ENCODE results near the gene TRIM7.

The TRIM7 gene

GRCh38 chr5:181233088-181233800 lies 28.2 kb upstream of the TRIM7 start:
- DNase-seq (ENCODE audit: low read depth in 1 of 2, low spot score in 1 of 2): no peak

- no peak for DNase-seq (ENCODE audit: low read depth in 1 of 2, low spot score in 1 of 2)
Observed at GRCh38 chr5:181232593-181232992, 27.6 kb upstream of the TRIM7 start.

GRCh38 chr5:181231432-181231831 lies 26.4 kb upstream of the TRIM7 start:
- no peak for DNase-seq (ENCODE audit: low read depth in 1 of 2, low spot score in 1 of 2)

- DNase-seq (ENCODE audit: low read depth in 1 of 2, low spot score in 1 of 2): no peak
Observed at GRCh38 chr5:181230551-181230950, 25.6 kb upstream of the TRIM7 start.

GRCh38 chr5:181229996-181230395 lies 25.0 kb upstream of the TRIM7 start:
- no peak for DNase-seq (ENCODE audit: low read depth in 1 of 2, low spot score in 1 of 2)

GRCh38 chr5:181224390-181225229 lies 19.6 kb upstream of the TRIM7 start:
- DNase-seq (ENCODE audit: low read depth in 1 of 2, low spot score in 1 of 2): no peak

GRCh38 chr5:181223729-181224389 lies 18.9 kb upstream of the TRIM7 start:
- DNase-seq (ENCODE audit: low read depth in 1 of 2, low spot score in 1 of 2): no peak

GRCh38 chr5:181223058-181223728 lies 18.2 kb upstream of the TRIM7 start, which contains the start of gene TRIM41:
TSS of gene TRIM41 (plus strand) at chr5:181223281. CDS start at chr5:181224000, 719 bp downstream.
- peak; percentile 93 to 97 for DNase-seq (ENCODE audit: low read depth in 1 of 2, low spot score in 1 of 2)

GRCh38 chr5:181222630-181223057 lies 17.6 kb upstream of the TRIM7 start:
- no peak for DNase-seq (ENCODE audit: low read depth in 1 of 2, low spot score in 1 of 2)

GRCh38 chr5:181221792-181222629 lies 17.0 kb upstream of the TRIM7 start:
- peak; percentile 98 to 100 for DNase-seq (ENCODE audit: low read depth in 1 of 2, low spot score in 1 of 2)

GRCh38 chr5:181221105-181221791 lies 16.3 kb upstream of the TRIM7 start:
- peak; percentile 32 to 54 for DNase-seq (ENCODE audit: low read depth in 1 of 2, low spot score in 1 of 2)

GRCh38 chr5:181220178-181220515 lies 15.2 kb upstream of the TRIM7 start:
- no peak for DNase-seq (ENCODE audit: low read depth in 1 of 2, low spot score in 1 of 2)

GRCh38 chr5:181219262-181220177 lies 14.5 kb upstream of the TRIM7 start:
- DNase-seq (ENCODE audit: low read depth in 1 of 2, low spot score in 1 of 2): no peak

GRCh38 chr5:181218795-181219124 lies 13.8 kb upstream of the TRIM7 start:
- no peak for DNase-seq (ENCODE audit: low read depth in 1 of 2, low spot score in 1 of 2)

- no peak for DNase-seq (ENCODE audit: low read depth in 1 of 2, low spot score in 1 of 2)
Observed at GRCh38 chr5:181217803-181218062, 12.7 kb upstream of the TRIM7 start.

- DNase-seq (ENCODE audit: low read depth in 1 of 2, low spot score in 1 of 2): peak; percentile 40 to 52
Observed at GRCh38 chr5:181217111-181217802, 12.3 kb upstream of the TRIM7 start.

- DNase-seq (ENCODE audit: low read depth in 1 of 2, low spot score in 1 of 2): no peak
Observed at GRCh38 chr5:181215997-181216989, 11.3 kb upstream of the TRIM7 start.

All from activated CD4-positive, alpha-beta T cell treated with anti-CD3 and anti-CD28 coated beads, Interleukin-2, amount 50 U/mL, for 24 hours (primary cell).